Bladder microvascular endothelial cell (primary cell): ENCODE measurements around the gene TMEM138. TPM values are rescaled to one million over a fixed set of nuclear protein-coding genes. Genes with fewer than 3 reads are reported as not detected.

Experiments
- total RNA-seq: library from RNA; depleted of rRNA; stranded (reverse); fragments of >200 nt; gene quantifications from 2 replicates; pipeline ENCODE4 v1.2.3, GENCODE V29; 2014

The TMEM138 gene
- total RNA-seq: 5.5 and 16.6 TPM in 2 replicates

DNA sequence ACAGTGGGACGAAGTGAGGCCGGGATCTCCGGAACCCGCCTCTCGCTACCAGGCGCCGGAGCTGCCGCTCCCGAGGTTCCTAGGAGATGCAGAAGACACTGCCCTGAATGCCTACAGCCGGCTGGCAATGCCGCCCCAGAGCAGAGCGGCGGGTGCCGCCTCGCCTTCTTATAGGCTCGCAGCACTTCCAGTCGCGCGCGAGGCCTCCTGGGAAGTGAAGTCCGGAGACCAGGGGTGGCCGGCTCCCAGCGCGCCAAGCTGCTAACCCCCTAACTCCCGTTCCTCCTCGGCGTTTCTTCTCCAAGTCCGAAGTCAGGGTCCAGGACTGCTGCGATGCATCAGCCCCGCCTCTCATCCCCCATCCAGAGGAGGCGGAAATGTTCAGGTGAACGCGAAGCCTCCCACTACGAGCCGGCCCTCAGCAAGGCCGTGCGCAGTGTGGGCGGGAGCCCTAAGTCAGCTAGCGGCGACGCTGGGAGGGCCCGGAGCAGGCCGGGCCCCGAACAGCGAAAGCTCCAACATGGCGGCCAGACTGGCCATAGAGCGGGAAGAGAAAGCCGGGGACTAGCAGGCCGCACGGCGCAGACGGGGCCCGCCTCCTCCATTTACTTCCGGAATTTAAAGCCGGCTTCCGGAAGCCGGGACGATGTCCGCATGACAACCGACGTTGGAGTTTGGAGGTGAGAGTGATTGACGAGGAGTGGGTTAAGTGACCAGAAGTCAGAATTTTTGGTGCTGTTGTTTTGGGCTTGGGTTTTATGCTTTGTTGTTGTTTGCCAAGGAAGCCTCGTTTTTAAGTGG, at the start of gene TMEM138, which contains the start of gene CYB561A3:
Gene TMEM138 (plus strand): TSS at position 634 of the 801 bp plus-strand sequence. CDS start 2,017 bp downstream, outside the sequence.
Gene CYB561A3 (minus strand): TSS at position 142 of the 801 bp plus-strand sequence. CDS start 5,169 bp downstream, outside the sequence.

GRCh38 chr11:61332797-61333549, 29.2 kb upstream of the TMEM138 start, which contains the start of the genes DDB1 and TKFC:
DDB1 (minus strand) TSS chr11:61333105; CDS start chr11:61332968, 137 bp downstream.
TKFC (plus strand) TSS chr11:61333228; CDS start chr11:61334729, 1,501 bp downstream.

Other genes with a start within 250 kb of the TMEM138 start
- gene VPS37C, start 200.9 kb upstream of the TMEM138 start, total RNA-seq: 5.3 and 11.0 TPM in 2 replicates
- not detected in 2 replicates for gene PGA3, start 158.9 kb upstream of the TMEM138 start, total RNA-seq
- gene PGA4, start 140.0 kb upstream of the TMEM138 start, total RNA-seq: not detected in 2 replicates
- not detected in 2 replicates for gene PGA5, start 121.2 kb upstream of the TMEM138 start, total RNA-seq
- gene VWCE, start 67.1 kb upstream of the TMEM138 start, total RNA-seq: 5.0 and 13.3 TPM in 2 replicates
- gene DDB1, start 29.3 kb upstream of the TMEM138 start, total RNA-seq: 248 and 297 TPM in 2 replicates
- gene TKFC, start 29.1 kb upstream of the TMEM138 start, total RNA-seq: 13.9 and 27.8 TPM in 2 replicates
- 32.2 and 77.0 TPM in 2 replicates for gene CYB561A3, start 492 bp upstream of the TMEM138 start, total RNA-seq
- gene TMEM216, start 30.2 kb downstream of the TMEM138 start, total RNA-seq: 7.6 and 10.7 TPM in 2 replicates
- 7.6 and 22.0 TPM in 2 replicates for gene CPSF7, start 67.6 kb downstream of the TMEM138 start, total RNA-seq
- gene SDHAF2, start 67.8 kb downstream of the TMEM138 start, total RNA-seq: 36.8 and 41.8 TPM in 2 replicates
- gene LRRC10B, start 146.4 kb downstream of the TMEM138 start, total RNA-seq: not detected in 2 replicates
- 0.94 and 0.97 TPM in 2 replicates for gene SYT7, start 218.7 kb downstream of the TMEM138 start, total RNA-seq